Activated naive CD8-positive, alpha-beta T cell treated with anti-CD3 and anti-CD28 coated beads, Interleukin-2, amount 10 ng/mL, durations not matched to agents 7 days and 5 days (primary cell): ENCODE data around the gene P2RX2. TPM values are rescaled to one million over a fixed set of nuclear protein-coding genes. Genes with fewer than 3 reads are reported as not detected.

ENCODE experiments used
- ATAC-seq: fragments of 150-1000 bp; cut with Tn5 transposase; one replicate; pipeline ENCODE4 v1.10.0; 2021; ENCODE audit warnings: low read depth, moderate library complexity
- POLR2A ChIA-PET: fragments of 350-600 bp; sonication (Branson Sonifier 250); formaldehyde crosslinking; loops from one replicate; lab custom pipeline; 2021; ENCODE audit warnings: antibody characterized with exemption; lab: Charles Lee
- DNase-seq: peaks from one replicate; pipeline ENCODE4 v3.0.0; 2021
- H3K27ac Mint-ChIP-seq: one replicate; pipeline ENCODE4 v1.8.0; 2022; ENCODE audit warnings: mild to moderate bottlenecking, mixed read lengths
- H3K27me3 Mint-ChIP-seq: one replicate; pipeline ENCODE4 v1.8.0; 2022; ENCODE audit warnings: mild to moderate bottlenecking, moderate library complexity, mixed read lengths
- H3K36me3 Mint-ChIP-seq: one replicate; pipeline ENCODE4 v1.8.0; 2021; ENCODE audit warnings: mild to moderate bottlenecking, mixed read lengths
- H3K4me1 Mint-ChIP-seq: one replicate; pipeline ENCODE4 v1.8.0; 2021; ENCODE audit warnings: mixed read lengths
- H3K4me3 Mint-ChIP-seq: one replicate; pipeline ENCODE4 v1.8.0; 2022; ENCODE audit warnings: mild to moderate bottlenecking, moderate library complexity, mixed read lengths
- H3K9me3 Mint-ChIP-seq: one replicate; pipeline ENCODE4 v1.8.0; 2021; ENCODE audit warnings: mixed read lengths
- total RNA-seq, 2 experiments: library from RNA; stranded (reverse); gene quantifications; one replicate each; pipeline ENCODE4 v1.2.3, GENCODE V29; 2021

The P2RX2 gene
- total RNA-seq, 2 experiments from 2014 or later: not detected

GRCh38 chr12:132635076-132635955 lies 16.7 kb downstream of the P2RX2 start:
- Mint-ChIP-seq H3K4me1 (peaks cover 10% of the 10 kb centered on the region), H3K27me3 (no peaks in the 10 kb centered on the region), H3K9me3 (no peaks in the 10 kb centered on the region), H3K36me3 (peaks cover 46% of the 10 kb centered on the region), H3K27ac (no peak overlapping the region), H3K4me3 (no peak overlapping the region)
- ATAC-seq: no peak
- no peak for DNase-seq
- POLR2A ChIA-PET: no interaction called here

- peaks cover 37% of the 10 kb centered on the region for H3K36me3 Mint-ChIP-seq
These were observed 19.2 kb downstream of the P2RX2 start for GRCh38 chr12:132637811-132638210.

GRCh38 chr12:132638541-132639408 lies 20.2 kb downstream of the P2RX2 start:
- no peaks in the 10 kb centered on the region for H3K9me3 Mint-ChIP-seq
- H3K4me3 Mint-ChIP-seq: no peak overlapping the region
- H3K27me3 Mint-ChIP-seq: no peaks in the 10 kb centered on the region
- no peak for DNase-seq
- no peak overlapping the region for H3K27ac Mint-ChIP-seq
- peaks cover 33% of the 10 kb centered on the region for H3K36me3 Mint-ChIP-seq
- peak; percentile 16 for ATAC-seq
- POLR2A ChIA-PET: interaction anchor here (1.1 kb wide), 1 partner anchor 71 kb away, joined by 3 read pairs; the partner anchor contains the start of gene PGAM5
- H3K4me1 Mint-ChIP-seq: peaks cover 15% of the 10 kb centered on the region

More at GRCh38 chr12:132637811-132638210, 19.2 kb downstream of the P2RX2 start:
- Mint-ChIP-seq H3K9me3 (no peaks in the 10 kb centered on the region), H3K4me3 (no peak overlapping the region), H3K4me1 (peaks cover 15% of the 10 kb centered on the region), H3K27ac (no peak overlapping the region), H3K27me3 (no peaks in the 10 kb centered on the region)
- ATAC-seq (no peak), DNase-seq (no peak)
- POLR2A ChIA-PET: interaction anchor here (0.7 kb wide), 1 partner anchor 629 kb away, joined by 4 read pairs; no protein-coding TSS in a partner anchor

- no peak for DNase-seq
These were observed 21.5 kb downstream of the P2RX2 start for GRCh38 chr12:132639956-132640520.

GRCh38 chr12:132640936-132641335 lies 22.4 kb downstream of the P2RX2 start:
- DNase-seq (no peak), ATAC-seq (no peak)
- H3K27ac Mint-ChIP-seq: no peak overlapping the region
- no peaks in the 10 kb centered on the region for H3K27me3 Mint-ChIP-seq
- H3K36me3 Mint-ChIP-seq: peaks cover 24% of the 10 kb centered on the region
- POLR2A ChIA-PET: no interaction called here
- H3K4me3 Mint-ChIP-seq: no peak overlapping the region
- no peaks in the 10 kb centered on the region for H3K9me3 Mint-ChIP-seq
- peaks cover 14% of the 10 kb centered on the region for H3K4me1 Mint-ChIP-seq

More at GRCh38 chr12:132639956-132640520, 21.5 kb downstream of the P2RX2 start:
- Mint-ChIP-seq H3K27me3 (no peaks in the 10 kb centered on the region), H3K9me3 (no peaks in the 10 kb centered on the region), H3K4me3 (no peak overlapping the region), H3K36me3 (peaks cover 29% of the 10 kb centered on the region), H3K27ac (no peak overlapping the region), H3K4me1 (peaks cover 14% of the 10 kb centered on the region)
- POLR2A ChIA-PET: no interaction called here
- no peak for ATAC-seq

GRCh38 chr12:132641811-132642650 lies 23.5 kb downstream of the P2RX2 start:
- Mint-ChIP-seq H3K27ac (no peak overlapping the region), H3K27me3 (no peaks in the 10 kb centered on the region), H3K4me3 (no peak overlapping the region), H3K4me1 (peaks cover 14% of the 10 kb centered on the region), H3K9me3 (no peaks in the 10 kb centered on the region), H3K36me3 (peaks cover 23% of the 10 kb centered on the region)
- no peak for ATAC-seq
- no peak for DNase-seq
- POLR2A ChIA-PET: no interaction called here

- ATAC-seq: no peak
- Mint-ChIP-seq H3K27me3 (no peaks in the 10 kb centered on the region), H3K4me3 (no peak overlapping the region), H3K9me3 (no peaks in the 10 kb centered on the region), H3K27ac (peak overlapping the region; percentile 30), H3K36me3 (peaks cover 22% of the 10 kb centered on the region), H3K4me1 (peaks cover 8% of the 10 kb centered on the region)
- no peak for DNase-seq
- POLR2A ChIA-PET: interaction anchor here (0.7 kb wide), 1 partner anchor 75 kb away, joined by 4 read pairs; no protein-coding TSS in a partner anchor
These were observed 24.6 kb downstream of the P2RX2 start for GRCh38 chr12:132642846-132643835.

- ATAC-seq (no peak), DNase-seq (no peak)
- POLR2A ChIA-PET: no interaction called here
- H3K27me3 Mint-ChIP-seq: no peaks in the 10 kb centered on the region
- peaks cover 3% of the 10 kb centered on the region for H3K4me1 Mint-ChIP-seq
- no peaks in the 10 kb centered on the region for H3K9me3 Mint-ChIP-seq
- H3K4me3 Mint-ChIP-seq: no peak overlapping the region
- H3K27ac Mint-ChIP-seq: no peak overlapping the region
- peaks cover 16% of the 10 kb centered on the region for H3K36me3 Mint-ChIP-seq
These were observed 28.3 kb downstream of the P2RX2 start for GRCh38 chr12:132646850-132647249.

- H3K4me3 Mint-ChIP-seq: no peak overlapping the region
- H3K27ac Mint-ChIP-seq: no peak overlapping the region
- H3K9me3 Mint-ChIP-seq: no peaks in the 10 kb centered on the region
- POLR2A ChIA-PET: no interaction called here
- peaks cover 20% of the 10 kb centered on the region for H3K36me3 Mint-ChIP-seq
- ATAC-seq (no peak), DNase-seq (no peak)
- peaks cover 6% of the 10 kb centered on the region for H3K4me1 Mint-ChIP-seq
- no peaks in the 10 kb centered on the region for H3K27me3 Mint-ChIP-seq
These were observed 29.3 kb downstream of the P2RX2 start for GRCh38 chr12:132647858-132648257.

- POLR2A ChIA-PET: no interaction called here
- peaks cover 23% of the 10 kb centered on the region for H3K36me3 Mint-ChIP-seq
- no peaks in the 10 kb centered on the region for H3K9me3 Mint-ChIP-seq
- ATAC-seq (no peak), DNase-seq (no peak)
- H3K27ac Mint-ChIP-seq: no peak overlapping the region
- no peaks in the 10 kb centered on the region for H3K27me3 Mint-ChIP-seq
- H3K4me1 Mint-ChIP-seq: peaks cover 8% of the 10 kb centered on the region
- no peak overlapping the region for H3K4me3 Mint-ChIP-seq
These were observed 30.1 kb downstream of the P2RX2 start for GRCh38 chr12:132648616-132649225.

GRCh38 chr12:132649226-132649945 lies 30.8 kb downstream of the P2RX2 start:
- peaks cover 8% of the 10 kb centered on the region for H3K4me1 Mint-ChIP-seq
- DNase-seq (no peak), ATAC-seq (no peak)
- no peak overlapping the region for H3K27ac Mint-ChIP-seq
- no peak overlapping the region for H3K4me3 Mint-ChIP-seq
- no peaks in the 10 kb centered on the region for H3K27me3 Mint-ChIP-seq
- peaks cover 24% of the 10 kb centered on the region for H3K36me3 Mint-ChIP-seq
- POLR2A ChIA-PET: no interaction called here
- H3K9me3 Mint-ChIP-seq: no peaks in the 10 kb centered on the region
